Activated T-cell treated with anti-CD3 and anti-CD28 coated beads, Interleukin-2, amount 50 U/mL, for 24 hours (primary cell): ENCODE results near the gene INPP5D.

Source experiments
- DNase-seq: peaks from one replicate; pipeline ENCODE4 v3.0.0-alpha.2; 2020
- H3K27ac Mint-ChIP-seq: 2 replicates; pipeline ENCODE4 v1.8.0; 2020; ENCODE audit warnings: mild to moderate bottlenecking, mixed read lengths
- H3K27me3 Mint-ChIP-seq: 2 replicates; pipeline ENCODE4 v1.8.0; 2020; ENCODE audit warnings: mixed read lengths
- H3K36me3 Mint-ChIP-seq: 2 replicates; pipeline ENCODE4 v1.8.0; 2020; ENCODE audit warnings: low read depth, mixed read lengths
- H3K4me1 Mint-ChIP-seq: 2 replicates; pipeline ENCODE4 v1.8.0; 2020; ENCODE audit warnings: low read depth, mixed read lengths
- H3K4me3 Mint-ChIP-seq: 2 replicates; pipeline ENCODE4 v1.8.0; 2020; ENCODE audit warnings: mild to moderate bottlenecking, moderate library complexity, mixed read lengths
- H3K9me3 Mint-ChIP-seq: 2 replicates; pipeline ENCODE4 v1.8.0; 2020; ENCODE audit warnings: mixed read lengths

The INPP5D gene

GRCh38 chr2:233130024-233130423, 69.9 kb downstream of the INPP5D start:
- DNase-seq, result no peak
- H3K4me1 Mint-ChIP-seq, result peaks cover 18% of the 10 kb centered on the region
- peaks cover 93% of the 10 kb centered on the region for H3K36me3 Mint-ChIP-seq
- H3K9me3 Mint-ChIP-seq, result peaks cover 2% of the 10 kb centered on the region
- no peak overlapping the region for H3K4me3 Mint-ChIP-seq
- no peaks in the 10 kb centered on the region for H3K27me3 Mint-ChIP-seq
- peak overlapping the region; percentile 76 for H3K27ac Mint-ChIP-seq

GRCh38 chr2:233130481-233131020, 70.4 kb downstream of the INPP5D start:
- Mint-ChIP-seq H3K27ac (peak overlapping the region; percentile 76), H3K4me3 (no peak overlapping the region), H3K27me3 (no peaks in the 10 kb centered on the region), H3K36me3 (peaks cover 93% of the 10 kb centered on the region), H3K9me3 (peaks cover 2% of the 10 kb centered on the region), H3K4me1 (peaks cover 18% of the 10 kb centered on the region)
- DNase-seq, result no peak

- Mint-ChIP-seq H3K27me3 (no peaks in the 10 kb centered on the region), H3K36me3 (peaks cover 93% of the 10 kb centered on the region), H3K4me1 (peaks cover 18% of the 10 kb centered on the region), H3K4me3 (no peak overlapping the region), H3K9me3 (peaks cover 5% of the 10 kb centered on the region), H3K27ac (peak overlapping the region; percentile 0)
- no peak for DNase-seq
These were observed 72.0 kb downstream of the INPP5D start for GRCh38 chr2:233131936-233132720.

GRCh38 chr2:233133239-233133638, 73.1 kb downstream of the INPP5D start:
- no peak overlapping the region for H3K4me3 Mint-ChIP-seq
- H3K27ac Mint-ChIP-seq, result peak overlapping the region; percentile 74
- peaks cover 16% of the 10 kb centered on the region for H3K4me1 Mint-ChIP-seq
- DNase-seq, result no peak
- no peaks in the 10 kb centered on the region for H3K27me3 Mint-ChIP-seq
- H3K36me3 Mint-ChIP-seq, result peaks cover 83% of the 10 kb centered on the region
- H3K9me3 Mint-ChIP-seq, result peaks cover 5% of the 10 kb centered on the region

GRCh38 chr2:233135421-233135820, 75.3 kb downstream of the INPP5D start:
- Mint-ChIP-seq H3K4me1 (peaks cover 11% of the 10 kb centered on the region), H3K27ac (no peak overlapping the region), H3K27me3 (no peaks in the 10 kb centered on the region), H3K36me3 (peaks cover 84% of the 10 kb centered on the region), H3K9me3 (peaks cover 5% of the 10 kb centered on the region), H3K4me3 (no peak overlapping the region)
- DNase-seq, result no peak

GRCh38 chr2:233137040-233137439, 76.9 kb downstream of the INPP5D start:
- H3K27ac Mint-ChIP-seq, result no peak overlapping the region
- H3K27me3 Mint-ChIP-seq, result no peaks in the 10 kb centered on the region
- H3K4me1 Mint-ChIP-seq, result peaks cover 23% of the 10 kb centered on the region
- no peak overlapping the region for H3K4me3 Mint-ChIP-seq
- H3K9me3 Mint-ChIP-seq, result peaks cover 5% of the 10 kb centered on the region
- peaks cover 85% of the 10 kb centered on the region for H3K36me3 Mint-ChIP-seq
- no peak for DNase-seq

- no peaks in the 10 kb centered on the region for H3K27me3 Mint-ChIP-seq
- H3K27ac Mint-ChIP-seq, result peak overlapping the region; percentile 59
- no peak for DNase-seq
- H3K4me3 Mint-ChIP-seq, result no peak overlapping the region
- peaks cover 3% of the 10 kb centered on the region for H3K9me3 Mint-ChIP-seq
- peaks cover 83% of the 10 kb centered on the region for H3K36me3 Mint-ChIP-seq
- peaks cover 38% of the 10 kb centered on the region for H3K4me1 Mint-ChIP-seq
These were observed 80.0 kb downstream of the INPP5D start for GRCh38 chr2:233140077-233140585.

GRCh38 chr2:233140978-233141377, 80.8 kb downstream of the INPP5D start:
- H3K4me3 Mint-ChIP-seq, result no peak overlapping the region
- H3K36me3 Mint-ChIP-seq, result peaks cover 84% of the 10 kb centered on the region
- H3K27me3 Mint-ChIP-seq, result no peaks in the 10 kb centered on the region
- peak overlapping the region; percentile 22 for H3K27ac Mint-ChIP-seq
- no peaks in the 10 kb centered on the region for H3K9me3 Mint-ChIP-seq
- peak; percentile 27 for DNase-seq
- H3K4me1 Mint-ChIP-seq, result peaks cover 38% of the 10 kb centered on the region

- Mint-ChIP-seq H3K9me3 (no peaks in the 10 kb centered on the region), H3K4me1 (peaks cover 38% of the 10 kb centered on the region), H3K36me3 (peaks cover 84% of the 10 kb centered on the region), H3K4me3 (no peak overlapping the region), H3K27ac (peak overlapping the region; percentile 87), H3K27me3 (no peaks in the 10 kb centered on the region)
- DNase-seq, result peak; percentile 31
These were observed 81.8 kb downstream of the INPP5D start for GRCh38 chr2:233141901-233142300.

- peak overlapping the region; percentile 87 for H3K27ac Mint-ChIP-seq
- DNase-seq, result peak; percentile 39
- peaks cover 38% of the 10 kb centered on the region for H3K4me1 Mint-ChIP-seq
- H3K36me3 Mint-ChIP-seq, result peaks cover 87% of the 10 kb centered on the region
- no peaks in the 10 kb centered on the region for H3K9me3 Mint-ChIP-seq
- no peaks in the 10 kb centered on the region for H3K27me3 Mint-ChIP-seq
- no peak overlapping the region for H3K4me3 Mint-ChIP-seq
These were observed 82.3 kb downstream of the INPP5D start for GRCh38 chr2:233142355-233142897.

- Mint-ChIP-seq H3K36me3 (peaks cover 98% of the 10 kb centered on the region), H3K4me1 (peaks cover 38% of the 10 kb centered on the region)
These were observed 83.7 kb downstream of the INPP5D start for GRCh38 chr2:233143700-233144331.

GRCh38 chr2:233145726-233146125, 85.6 kb downstream of the INPP5D start:
- Mint-ChIP-seq H3K4me1 (peaks cover 28% of the 10 kb centered on the region), H3K27ac (peak overlapping the region; percentile 28), H3K4me3 (no peak overlapping the region), H3K36me3 (peaks cover 98% of the 10 kb centered on the region), H3K27me3 (no peaks in the 10 kb centered on the region), H3K9me3 (no peaks in the 10 kb centered on the region)
- DNase-seq, result no peak

More at GRCh38 chr2:233143700-233144331, 83.7 kb downstream of the INPP5D start:
- DNase-seq, result no peak
- Mint-ChIP-seq H3K9me3 (no peaks in the 10 kb centered on the region), H3K27ac (peak overlapping the region; percentile 62), H3K27me3 (no peaks in the 10 kb centered on the region), H3K4me3 (no peak overlapping the region)

GRCh38 chr2:233146194-233146593, 86.1 kb downstream of the INPP5D start:
- no peak overlapping the region for H3K27ac Mint-ChIP-seq
- H3K4me1 Mint-ChIP-seq, result peaks cover 23% of the 10 kb centered on the region
- peaks cover 97% of the 10 kb centered on the region for H3K36me3 Mint-ChIP-seq
- H3K27me3 Mint-ChIP-seq, result no peaks in the 10 kb centered on the region
- no peaks in the 10 kb centered on the region for H3K9me3 Mint-ChIP-seq
- H3K4me3 Mint-ChIP-seq, result no peak overlapping the region
- no peak for DNase-seq

GRCh38 chr2:233147136-233147828, 87.1 kb downstream of the INPP5D start:
- peaks cover 12% of the 10 kb centered on the region for H3K4me1 Mint-ChIP-seq
- no peaks in the 10 kb centered on the region for H3K9me3 Mint-ChIP-seq
- no peaks in the 10 kb centered on the region for H3K27me3 Mint-ChIP-seq
- no peak for DNase-seq
- peak overlapping the region; percentile 45 for H3K27ac Mint-ChIP-seq
- H3K36me3 Mint-ChIP-seq, result peaks cover 97% of the 10 kb centered on the region
- H3K4me3 Mint-ChIP-seq, result no peak overlapping the region
